H9 (cell line): ENCODE data around the gene RBM14. TPM values are rescaled to one million over a fixed set of nuclear protein-coding genes. Genes with fewer than 3 reads are reported as not detected.
A peak's percentile ranks its signal among the peaks of the same experiment; 100 is the strongest.

Experiments
- DNase-seq: peaks from one replicate; pipeline ENCODE4 v3.0.0-alpha.2; 2017
- H2AFZ ChIP-seq: one replicate; pipeline ENCODE4 v1.6.1; 2013; ENCODE audit warnings: mild to moderate bottlenecking, low read length, control low read depth, moderate library complexity
- H2AK5ac ChIP-seq: 2 replicates; pipeline ENCODE4 v1.6.1; 2013; ENCODE audit warnings: low read length, control low read depth, mixed read lengths; ENCODE audit not compliant: insufficient read length
- H2BK120ac ChIP-seq: one replicate; pipeline ENCODE4 v1.6.1; 2013; ENCODE audit warnings: low read depth, mild to moderate bottlenecking, low read length, control low read depth, inconsistent platforms; ENCODE audit not compliant: poor library complexity, severe bottlenecking
- H2BK12ac ChIP-seq: 2 replicates; pipeline ENCODE4 v1.6.1; 2013; ENCODE audit warnings: low read length, control low read depth, mixed read lengths, low read depth; ENCODE audit not compliant: insufficient read length
- H2BK15ac ChIP-seq: 2 replicates; pipeline ENCODE4 v1.6.1; 2013; ENCODE audit warnings: low read depth, low read length, control low read depth
- H2BK20ac ChIP-seq: one replicate; pipeline ENCODE4 v1.6.1; 2013; ENCODE audit warnings: low read depth, mild to moderate bottlenecking, low read length, control low read depth, inconsistent platforms; ENCODE audit not compliant: poor library complexity, severe bottlenecking
- H2BK5ac ChIP-seq: 2 replicates; pipeline ENCODE4 v1.6.1; 2013; ENCODE audit warnings: low read length, control low read depth, mixed read lengths; ENCODE audit not compliant: insufficient read length
- H3K14ac ChIP-seq: 2 replicates; pipeline ENCODE4 v1.6.1; 2013; ENCODE audit warnings: low read length, control low read depth; ENCODE audit not compliant: insufficient read depth
- H3K18ac ChIP-seq: 2 replicates; pipeline ENCODE4 v1.6.1; 2013; ENCODE audit warnings: low read depth, mild to moderate bottlenecking, mixed read lengths, low read length, control low read depth; ENCODE audit not compliant: insufficient read length
- H3K23ac ChIP-seq: 2 replicates; pipeline ENCODE4 v1.6.1; 2013; ENCODE audit warnings: low read length, control low read depth, mixed read lengths, low read depth; ENCODE audit not compliant: insufficient read length
- H3K23me2 ChIP-seq: 2 replicates; pipeline ENCODE4 v1.6.1; 2013; ENCODE audit warnings: low read depth, mild to moderate bottlenecking, mixed read lengths, low read length, control low read depth; ENCODE audit not compliant: insufficient read length, poor library complexity, severe bottlenecking
- H3K27ac ChIP-seq: 2 replicates; pipeline ENCODE4 v1.5.1; 2013; ENCODE audit warnings: low read length, control low read depth, mixed read lengths, low read depth; ENCODE audit not compliant: insufficient read length
- H3K27me3 ChIP-seq: 2 replicates; pipeline ENCODE4 v1.6.1; 2013; ENCODE audit warnings: low read length, control low read depth, inconsistent platforms; ENCODE audit not compliant: insufficient read depth
- H3K4ac ChIP-seq: 2 replicates; pipeline ENCODE4 v1.6.1; 2013; ENCODE audit warnings: low read depth, mild to moderate bottlenecking, control low read depth, inconsistent platforms, low read length, moderate library complexity
- H3K4me1 ChIP-seq: 2 replicates; pipeline ENCODE4 v1.6.1; 2013; ENCODE audit warnings: low read length, control low read depth, inconsistent platforms; ENCODE audit not compliant: insufficient read depth
- H3K4me2 ChIP-seq: 2 replicates; pipeline ENCODE4 v1.6.1; 2013; ENCODE audit warnings: low read length, control low read depth, mixed read lengths; ENCODE audit not compliant: insufficient read length, insufficient read depth
- H3K56ac ChIP-seq: 2 replicates; pipeline ENCODE4 v1.6.1; 2013; ENCODE audit warnings: low read depth, mild to moderate bottlenecking, mixed read lengths, low read length, control low read depth; ENCODE audit not compliant: insufficient read length
- H3K79me1 ChIP-seq: 2 replicates; pipeline ENCODE4 v1.6.1; 2013; ENCODE audit warnings: low read depth, mild to moderate bottlenecking, moderate library complexity, low read length, control low read depth, inconsistent platforms; ENCODE audit not compliant: insufficient read depth, poor library complexity, severe bottlenecking
- H3K79me2 ChIP-seq: 2 replicates; pipeline ENCODE4 v1.6.1; 2013; ENCODE audit warnings: low read length, control low read depth, inconsistent platforms; ENCODE audit not compliant: insufficient read depth
- H3K9ac ChIP-seq: 2 replicates; pipeline ENCODE4 v1.6.1; 2013; ENCODE audit warnings: low read length, control low read depth, mixed read lengths; ENCODE audit not compliant: insufficient read length; ENCODE audit errors: extremely low read depth
- H3K9me3 ChIP-seq: one replicate; pipeline ENCODE4 v1.6.1; 2013; ENCODE audit warnings: low read depth, low read length, inconsistent platforms; ENCODE audit not compliant: control insufficient read depth
- H3T11ph ChIP-seq: one replicate; pipeline ENCODE4 v1.6.1; 2013; ENCODE audit warnings: mild to moderate bottlenecking, low read length, control low read depth, inconsistent platforms
- H4K20me1 ChIP-seq: one replicate; pipeline ENCODE4 v1.6.1; 2013; ENCODE audit not compliant: control insufficient read depth, insufficient read length, insufficient read depth
- H4K5ac ChIP-seq: 2 replicates; pipeline ENCODE4 v1.6.1; 2013; ENCODE audit warnings: low read depth, mild to moderate bottlenecking, mixed read lengths, low read length, control low read depth; ENCODE audit not compliant: insufficient read length
- H4K8ac ChIP-seq: replicated peaks from 2 replicates; pipeline ENCODE4 v1.6.1; 2013; ENCODE audit warnings: low read length, control low read depth, mixed read lengths, low read depth; ENCODE audit not compliant: insufficient read length
- H4K91ac ChIP-seq: 2 replicates; pipeline ENCODE4 v1.6.1; 2013; ENCODE audit warnings: low read depth, mild to moderate bottlenecking, moderate library complexity, mixed read lengths, low read length, control low read depth; ENCODE audit not compliant: insufficient read length
- H3K27ac Mint-ChIP-seq, 3 experiments: 2 replicates in 2 of 3; 3 replicates in 1 of 3; pipeline ENCODE4 v1.8.0; 2020 to 2021; ENCODE audit warnings: mixed read lengths in 3 of 3, mild to moderate bottlenecking in 1 of 3, moderate library complexity in 1 of 3
- H3K27me3 Mint-ChIP-seq: 2 replicates; pipeline ENCODE4 v1.8.0; 2021; ENCODE audit warnings: low read depth, mild to moderate bottlenecking, moderate library complexity, mixed read lengths
- H3K36me3 Mint-ChIP-seq, 3 experiments: 2 replicates in 2 of 3; 3 replicates in 1 of 3; pipeline ENCODE4 v1.8.0; 2020 to 2021; ENCODE audit warnings: low read depth in 3 of 3, mixed read lengths in 3 of 3; ENCODE audit not compliant: insufficient read depth in 1 of 3
- H3K4me1 Mint-ChIP-seq, 2 experiments: 2 replicates each; pipeline ENCODE4 v1.8.0; 2020; ENCODE audit warnings: mixed read lengths in 2 of 2
- H3K4me3 Mint-ChIP-seq, 2 experiments: 2 replicates in 1 of 2; 3 replicates in 1 of 2; pipeline ENCODE4 v1.8.0; 2020 to 2021; ENCODE audit warnings: mild to moderate bottlenecking in 2 of 2, mixed read lengths in 2 of 2, moderate library complexity in 1 of 2
- H3K9me3 Mint-ChIP-seq, 2 experiments: 2 replicates in 1 of 2; 3 replicates in 1 of 2; pipeline ENCODE4 v1.8.0; 2020; ENCODE audit warnings: mild to moderate bottlenecking in 2 of 2, mixed read lengths in 2 of 2, moderate library complexity in 1 of 2
- CTCF ChIP-seq: fragments of 200-600 bp; sonication (generic); conservative IDR thresholded peaks from 3 replicates; pipeline ENCODE4 v1.8.0; 2021; ENCODE audit warnings: antibody characterized with exemption, mild to moderate bottlenecking
- WGBS: extraction: QIAGEN DNeasy Blood & Tissue Kit; methylation state at CpG from one replicate; pipeline ENCODE4 v1.1.7; 2013; ENCODE audit warnings: missing lambda C conversion rate, low lambda C conversion rate, mixed read lengths; ENCODE audit not compliant: insufficient read length; ENCODE audit errors: extremely low coverage; 5-methylcytosine and 5-hydroxymethylcytosine counted together
- total RNA-seq: library from RNA; stranded (reverse); gene quantifications from 2 replicates; pipeline ENCODE4 v1.2.1, GENCODE V29; 2021

RBM14 gene
- total RNA-seq, 1 experiment from 2014 or later: 171 TPM

- Mint-ChIP-seq H3K4me3 (no peak overlapping the region), H3K27ac (peak overlapping the region in 1 of 3 experiments; percentile 65; a peak in 2 of 7 replicates), H3K36me3 (peaks cover 43 to 75% (median 71%) of the 10 kb centered on the region in 3 experiments), H3K4me1 (no peaks in the 10 kb centered on the region), H3K27me3 (no peaks in the 10 kb centered on the region; the same call in 1 of the 2 replicates), H3K9me3 (no peaks in the 10 kb centered on the region)
- no peaks in the 10 kb centered on the region for H3K27me3 ChIP-seq
- H2BK12ac ChIP-seq: no peak overlapping the region
- no peaks in the 10 kb centered on the region for H3K9me3 ChIP-seq
- no peak overlapping the region for H3K18ac ChIP-seq
- H3K27ac ChIP-seq: no peak overlapping the region
- H4K5ac ChIP-seq: no peak overlapping the region
- DNase-seq: no peak
- H3K23ac ChIP-seq: no peak overlapping the region
- H3K4me2 ChIP-seq: no peak overlapping the region
- H3K56ac ChIP-seq: no peak overlapping the region
- no peak for TF ChIP-seq CTCF
- no peak overlapping the region for H2BK15ac ChIP-seq
- no peak overlapping the region for H3K4ac ChIP-seq
- H3K4me1 ChIP-seq: no peaks in the 10 kb centered on the region
- no peak overlapping the region for H2AFZ ChIP-seq
- no peak overlapping the region for H2BK5ac ChIP-seq
- H3K23me2 ChIP-seq: no peaks in the 10 kb centered on the region
- no peaks in the 10 kb centered on the region; the same call in 1 of the 2 replicates for H3K79me2 ChIP-seq
- no peak overlapping the region for H3K14ac ChIP-seq
- H2AK5ac ChIP-seq: no peak overlapping the region
- no peak overlapping the region for H3K9ac ChIP-seq
- no peaks in the 10 kb centered on the region for H4K20me1 ChIP-seq
- no peak overlapping the region for H4K91ac ChIP-seq
- H3K79me1 ChIP-seq: peaks cover 22% of the 10 kb centered on the region
- H4K8ac ChIP-seq: no peak overlapping the region
- no CpG with 5 or more reads among the region's 6 CpGs for WGBS
- H2BK20ac ChIP-seq: no peak overlapping the region
- no peak overlapping the region for H3T11ph ChIP-seq
- H2BK120ac ChIP-seq: no peak overlapping the region
Observed at GRCh38 chr11:66653123-66653522, 36.7 kb downstream of the RBM14 start.
